PFSK-1 (cell line): ENCODE measurements around the gene CHST11.

Experiments used
- FOXP2 ChIP-seq: optimal IDR thresholded peaks from 2 replicates; pipeline ENCODE3; 2011; ENCODE audit warnings: borderline replicate concordance, control low read depth, inconsistent platforms; ENCODE audit not compliant: insufficient read depth; ENCODE audit errors: extremely low read length, extremely low read depth
- POLR2AphosphoS5 ChIP-seq: IDR thresholded peaks from 2 replicates; pipeline ENCODE4 v1.6.1; 2012; ENCODE audit warnings: low read depth, mild to moderate bottlenecking, control low read depth, low read length, moderate library complexity
- SIN3A ChIP-seq: IDR thresholded peaks from 2 replicates; pipeline ENCODE4 v1.6.1; 2012; ENCODE audit warnings: mild to moderate bottlenecking, low read length, moderate library complexity, borderline replicate concordance; ENCODE audit not compliant: insufficient read depth
- TAF1 ChIP-seq: IDR thresholded peaks from 2 replicates; pipeline ENCODE4 v1.6.1; 2012; ENCODE audit warnings: low read length, control low read depth, borderline replicate concordance; ENCODE audit not compliant: insufficient read depth

- TF ChIP-seq TAF1 (no peak), POLR2AphosphoS5 (no peak), FOXP2 (no peak), SIN3A (no peak)
These were observed 228.1 kb downstream of the CHST11 start for GRCh38 chr12:104684884-104685283.
